HepG2 (cell line): ENCODE results near the gene SKI. TPM values are rescaled to one million over a fixed set of nuclear protein-coding genes. Genes with fewer than 3 reads are reported as not detected.

Experiments used
- AGO2 ChIP-seq: fragments of 200-400 bp; formaldehyde crosslinking; optimal IDR thresholded peaks from 2 replicates; pipeline ENCODE3; 2017; ENCODE audit warnings: mild to moderate bottlenecking, low read depth, low read length, moderate library complexity
- HIC2 ChIP-seq: sonication (generic); formaldehyde crosslinking; IDR thresholded peaks from 2 replicates; pipeline ENCODE4 v1.9.0; 2022; ENCODE audit warnings: low read depth, missing genetic modification reagents
- JUNB ChIP-seq: sonication (generic); formaldehyde crosslinking; IDR thresholded peaks from 2 replicates; pipeline ENCODE4 v1.8.0; 2022; ENCODE audit warnings: missing genetic modification reagents, mild to moderate bottlenecking, borderline replicate concordance
- MIER3 ChIP-seq: IDR thresholded peaks from 2 replicates; pipeline ENCODE4 v1.6.1; 2016; ENCODE audit warnings: missing compliant biosample characterization, borderline replicate concordance
- MNT ChIP-seq: fragments of 450-650 bp; IDR thresholded peaks from 2 replicates; pipeline ENCODE4 v1.6.1; 2016
- NFRKB ChIP-seq: fragments of 450-650 bp; IDR thresholded peaks from 2 replicates; pipeline ENCODE4 v1.6.1; 2017
- NFYC ChIP-seq: IDR thresholded peaks from 2 replicates; pipeline ENCODE4 v1.6.1; 2016; ENCODE audit warnings: missing genetic modification reagents, missing compliant biosample characterization
- NONO ChIP-seq, 2 experiments: fragments of 450-650 bp in 1 of 2; sonication (generic) in 1 of 2; formaldehyde crosslinking in 1 of 2; IDR thresholded peaks in 1 of 2; conservative IDR thresholded peaks in 1 of 2; 2 replicates each; pipeline versions ENCODE4 v1.6.1 to v1.8.0; 2017 to 2022; ENCODE audit warnings: mild to moderate bottlenecking in 1 of 2, missing genetic modification reagents in 1 of 2, moderate library complexity in 1 of 2
- NR0B2 ChIP-seq: sonication (generic); formaldehyde crosslinking; IDR thresholded peaks from 2 replicates; pipeline ENCODE4 v1.4.0; 2020; ENCODE audit warnings: mild to moderate bottlenecking, missing genetic modification reagents
- RELA ChIP-seq: sonication (generic); formaldehyde crosslinking; IDR thresholded peaks from 2 replicates; pipeline ENCODE4 v1.4.0; 2020; ENCODE audit warnings: missing genetic modification reagents
- SMAD9 ChIP-seq: sonication (generic); formaldehyde crosslinking; IDR thresholded peaks from 2 replicates; pipeline ENCODE4 v1.5.1; 2020; ENCODE audit warnings: mild to moderate bottlenecking, missing genetic modification reagents
- SMC3 ChIP-seq: IDR thresholded peaks from 2 replicates; pipeline ENCODE4 v1.6.1; 2011; ENCODE audit warnings: low read length, improper control_type of control experiment
- SNAPC5 ChIP-seq: sonication (generic); formaldehyde crosslinking; IDR thresholded peaks from 2 replicates; pipeline ENCODE4 v1.8.1; 2023; ENCODE audit warnings: mild to moderate bottlenecking, missing genetic modification reagents, borderline replicate concordance
- SNRNP70 ChIP-seq: fragments of 200-400 bp; formaldehyde crosslinking; IDR thresholded peaks from 2 replicates; pipeline ENCODE4 v1.6.1; 2017; ENCODE audit warnings: mild to moderate bottlenecking, low read depth, low read length, moderate library complexity
- TAF15 ChIP-seq: fragments of 200-400 bp; formaldehyde crosslinking; IDR thresholded peaks from one replicate; pipeline ENCODE4 v1.6.1; 2018; ENCODE audit warnings: mild to moderate bottlenecking, low read depth, low read length; ENCODE audit not compliant: poor library complexity, severe bottlenecking
- THYN1 ChIP-seq: sonication (generic); formaldehyde crosslinking; IDR thresholded peaks from 2 replicates; pipeline ENCODE4 v1.8.1; 2023; ENCODE audit warnings: low read depth, mild to moderate bottlenecking, moderate library complexity, missing genetic modification reagents, borderline replicate concordance
- TP53 ChIP-seq: sonication (generic); formaldehyde crosslinking; conservative IDR thresholded peaks from 2 replicates; pipeline ENCODE4 v1.4.0; 2020; ENCODE audit warnings: missing genetic modification reagents
- TRAFD1 ChIP-seq: sonication (generic); formaldehyde crosslinking; IDR thresholded peaks from 2 replicates; pipeline ENCODE4 v1.5.1; 2020; ENCODE audit warnings: missing genetic modification reagents, mild to moderate bottlenecking, borderline replicate concordance
- U2AF2 ChIP-seq: fragments of 200-400 bp; formaldehyde crosslinking; IDR thresholded peaks from 2 replicates; pipeline ENCODE4 v1.6.1; 2017; ENCODE audit warnings: low read depth, mild to moderate bottlenecking, low read length
- ZC3H13 ChIP-seq: sonication (generic); formaldehyde crosslinking; IDR thresholded peaks from 2 replicates; pipeline ENCODE4 v1.8.1; 2023; ENCODE audit warnings: mild to moderate bottlenecking, missing genetic modification reagents, moderate library complexity
- ZFP62 ChIP-seq: sonication (generic); formaldehyde crosslinking; IDR thresholded peaks from 2 replicates; pipeline ENCODE4 v1.4.0; 2020; ENCODE audit warnings: missing genetic modification reagents
- ZNF3 ChIP-seq: IDR thresholded peaks from 2 replicates; pipeline ENCODE4 v1.7.0; 2017; ENCODE audit warnings: inconsistent platforms
- ZNF317 ChIP-seq: sonication (generic); formaldehyde crosslinking; IDR thresholded peaks from 2 replicates; pipeline ENCODE4 v1.5.0; 2020; ENCODE audit warnings: mild to moderate bottlenecking, missing genetic modification reagents
- ZNF34 ChIP-seq: sonication (generic); formaldehyde crosslinking; IDR thresholded peaks from 2 replicates; pipeline ENCODE4 v1.4.0; 2020; ENCODE audit warnings: mild to moderate bottlenecking, missing genetic modification reagents, borderline replicate concordance
- ZNF768 ChIP-seq: sonication (generic); formaldehyde crosslinking; IDR thresholded peaks from 2 replicates; pipeline ENCODE4 v1.4.0; 2020; ENCODE audit warnings: missing genetic modification reagents
- polyA plus RNA-seq, 8 experiments: library from polyadenylated mRNA; depleted of rRNA in 3 of 8; stranded (reverse) in 7 of 8; unstranded in 1 of 8; fragments of >200 nt; fragmentation: Illumina TruSeq in 4 of 8; extraction: Trizol in 4 of 8; gene quantifications; 2 replicates each; pipeline versions ENCODE4 v1.2.1 to v1.2.3, GENCODE V29; 2011 to 2016; ENCODE audit warnings: low read depth in 4 of 8, missing spikeins in 1 of 8, mixed read lengths in 1 of 8; ENCODE audit not compliant: insufficient read depth in 1 of 8
- total RNA-seq, 5 experiments: library from RNA; depleted of rRNA; stranded (reverse); fragments of >200 nt; fragmentation: Illumina TruSeq; extraction: Trizol; gene quantifications; 2 replicates each; pipeline ENCODE4 v1.2.3, GENCODE V29; 2016; ENCODE audit warnings: low read depth in 1 of 5

SKI gene
- total and polyA plus RNA-seq, 2 of the 13 experiments (the other 11 are each of a cell fraction or from before 2014, with no cell fraction given) = 4.7 to 6.9 TPM

GRCh38 chr1:2224631-2225428 lies 3.3 kb upstream of the SKI start (continued):
- TF ChIP-seq NFYC (CRISPR knock-in tag) = no peak
- peak; percentile 54 for TF ChIP-seq AGO2
- no peak for TF ChIP-seq TP53 (CRISPR knock-in tag)
- no peak for TF ChIP-seq RELA (CRISPR knock-in tag)
- TF ChIP-seq SNAPC5 (CRISPR knock-in tag) = no peak
- no peak for TF ChIP-seq ZC3H13 (CRISPR knock-in tag)
- no peak for TF ChIP-seq NFRKB
- no peak for TF ChIP-seq ZNF768 (CRISPR knock-in tag)
- no peak for TF ChIP-seq MIER3 (CRISPR knock-in tag)
- TF ChIP-seq NONO (IDR thresholded peaks at IDR 0.05) = no peak
- no peak for TF ChIP-seq NONO (CRISPR knock-in tag; conservative IDR thresholded peaks at IDR 0.05)
- no peak for TF ChIP-seq JUNB (CRISPR knock-in tag)
- 0 out of 2 replicates have a peak, but pooled peaks have one; percentile 8 for TF ChIP-seq HIC2
- no peak for TF ChIP-seq MNT
- no peak for TF ChIP-seq U2AF2
- no peak for TF ChIP-seq ZNF34 (CRISPR knock-in tag)
- no peak for TF ChIP-seq TAF15
- TF ChIP-seq SNRNP70 = no peak
- TF ChIP-seq ZFP62 (CRISPR knock-in tag) = no peak
- no peak for TF ChIP-seq SMAD9 (CRISPR knock-in tag)
- TF ChIP-seq NR0B2 (CRISPR knock-in tag) = no peak
- peak; percentile 66; the same call in 1 of the 2 replicates for TF ChIP-seq ZNF317 (CRISPR knock-in tag)
- TF ChIP-seq SMC3 = no peak
- TF ChIP-seq TRAFD1 = no peak
- no peak for TF ChIP-seq THYN1 (CRISPR knock-in tag)
- TF ChIP-seq ZNF3 (CRISPR knock-in tag) = 0 out of 2 replicates have a peak, but pooled peaks have one; percentile 14
